HG02973 (cell line): ENCODE measurements around the gene RYR3.

Source experiments
- ATAC-seq: cut with Tn5 transposase; IDR thresholded peaks from one replicate; pipeline ENCODE4 v1.9.1; 2021; ENCODE audit warnings: moderate library complexity; ENCODE audit not compliant: unreplicated experiment

Gene RYR3

DNA sequence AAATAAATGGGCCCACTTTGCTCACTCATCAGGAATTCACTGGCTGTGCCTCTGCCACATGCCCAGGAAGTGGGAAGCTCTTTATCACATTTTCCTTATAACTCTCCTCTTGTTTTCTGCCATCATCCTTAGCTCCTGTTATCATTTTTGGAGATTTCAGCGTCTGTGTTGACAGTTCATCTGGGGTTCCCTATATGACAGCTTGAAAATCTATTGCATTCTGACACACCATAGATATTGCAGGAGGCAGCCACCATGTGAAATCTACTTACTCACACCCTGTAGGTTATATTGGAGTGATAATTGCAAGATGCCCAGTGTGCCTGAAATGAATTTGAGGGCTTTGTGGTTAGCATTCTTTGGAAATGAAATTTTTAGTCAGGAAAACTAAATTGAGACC is 132.9 kb downstream of the RYR3 start:
- ATAC-seq, result no peak

GRCh38 chr15:33445984-33446383 is 135.2 kb downstream of the RYR3 start:
- ATAC-seq, result no peak

GRCh38 chr15:33448151-33448550 is 137.4 kb downstream of the RYR3 start:
- no peak for ATAC-seq

DNA sequence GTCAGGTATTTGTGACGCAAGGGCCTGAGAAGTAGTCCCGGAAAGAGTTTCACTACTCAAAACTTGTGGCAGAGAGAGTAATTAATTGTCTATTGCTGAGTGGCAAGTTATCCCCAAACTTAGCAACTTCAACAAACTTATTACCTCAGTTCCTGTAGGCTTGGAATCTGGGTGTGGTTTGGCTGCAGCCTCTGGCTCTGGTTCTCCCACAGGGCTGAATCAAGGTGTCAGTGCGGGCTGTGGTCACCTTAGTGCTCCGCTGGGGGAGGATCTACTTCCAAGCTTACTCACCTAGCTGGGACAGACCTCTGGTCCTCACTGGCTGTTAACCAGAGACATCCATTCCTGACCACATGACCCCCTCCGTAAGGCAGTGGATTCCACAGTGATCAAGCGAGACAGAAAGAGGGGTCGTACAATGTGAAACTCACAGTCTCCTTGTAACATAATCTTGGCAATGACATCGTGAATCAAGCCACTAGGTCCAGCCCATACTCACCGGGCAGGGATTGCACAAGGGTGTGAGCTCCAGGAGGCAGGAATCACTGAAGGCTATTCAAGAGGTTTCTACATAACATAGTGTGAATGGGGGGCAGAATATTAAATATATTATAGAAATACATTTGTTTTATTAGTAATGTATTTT is 138.3 kb downstream of the RYR3 start:
- no peak for ATAC-seq

DNA sequence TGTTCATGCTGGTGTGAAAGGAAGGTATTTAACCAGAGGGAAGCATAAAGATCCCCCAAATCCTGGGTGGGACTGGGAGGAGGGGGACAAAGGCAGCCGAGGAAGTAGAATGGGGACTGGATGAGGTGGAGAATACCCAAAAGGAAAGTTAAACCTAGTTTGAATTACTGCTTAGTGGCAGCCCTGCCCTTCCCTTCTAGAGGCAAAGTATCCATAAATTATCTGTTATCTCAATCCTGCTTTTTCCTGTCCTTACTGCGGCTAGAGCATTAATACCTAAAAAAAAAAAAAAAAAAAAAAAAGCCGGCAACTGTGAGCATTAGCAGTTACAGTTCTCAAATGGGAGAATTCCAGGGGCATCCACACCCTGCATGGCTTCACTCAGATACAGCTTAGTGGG is 139.0 kb downstream of the RYR3 start:
- ATAC-seq, result no peak

- no peak for ATAC-seq
Observed at GRCh38 chr15:33451385-33451784, 140.6 kb downstream of the RYR3 start.

- no peak for ATAC-seq
Observed at GRCh38 chr15:33453761-33454160, 143.0 kb downstream of the RYR3 start.

DNA sequence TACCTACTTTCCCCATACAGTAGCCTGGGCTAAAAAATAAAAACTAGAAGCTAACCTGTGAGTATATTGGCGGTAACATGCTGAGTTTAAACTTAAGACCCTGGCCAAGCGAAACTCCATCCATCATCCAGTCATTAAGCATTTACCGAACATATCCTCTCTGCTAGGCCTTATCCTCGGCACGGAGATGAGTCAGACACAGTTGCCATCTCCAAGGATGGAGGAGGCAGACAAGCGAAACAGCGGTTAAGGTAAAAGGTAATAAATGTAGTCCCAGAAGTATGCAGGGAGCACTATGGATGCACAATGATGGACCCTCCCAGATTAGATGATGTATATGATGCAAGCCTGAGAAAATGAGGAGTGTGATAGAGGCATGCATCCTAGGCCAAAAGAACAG is 143.6 kb downstream of the RYR3 start:
- no peak for ATAC-seq

DNA sequence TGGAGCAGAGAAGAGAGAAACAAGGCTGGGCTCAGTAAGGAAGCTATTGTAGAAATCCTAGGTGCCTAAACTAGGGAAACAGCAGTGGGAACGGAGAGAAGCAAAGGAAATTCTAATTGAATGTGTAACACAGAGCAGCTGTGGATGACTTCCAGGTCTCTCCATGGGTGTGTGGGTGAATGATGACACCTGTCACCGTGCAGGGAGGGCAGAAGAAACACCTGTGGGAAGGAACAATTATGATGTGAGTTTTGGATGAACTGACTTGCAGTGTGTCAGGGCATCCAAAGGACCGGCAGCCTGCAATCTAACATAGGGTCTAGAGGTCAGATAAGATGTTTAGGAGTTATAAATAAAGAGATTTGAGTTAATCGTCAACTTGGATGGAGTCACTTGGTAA is 144.2 kb downstream of the RYR3 start:
- ATAC-seq, result no peak

- ATAC-seq, result no peak
Observed at GRCh38 chr15:33458421-33458820, 147.7 kb downstream of the RYR3 start.

GRCh38 chr15:33460166-33460805 is 149.5 kb downstream of the RYR3 start:
- no peak for ATAC-seq

- ATAC-seq, result no peak
Observed at GRCh38 chr15:33461671-33462070, 150.9 kb downstream of the RYR3 start.

- no peak for ATAC-seq
Observed at GRCh38 chr15:33467146-33467815, 156.5 kb downstream of the RYR3 start.

- ATAC-seq, result no peak
Observed at GRCh38 chr15:33467816-33468163, 157.0 kb downstream of the RYR3 start.

- ATAC-seq, result no peak
Observed at GRCh38 chr15:33468740-33469139, 158.0 kb downstream of the RYR3 start.

GRCh38 chr15:33473005-33473404 is 162.2 kb downstream of the RYR3 start:
- ATAC-seq, result no peak

DNA sequence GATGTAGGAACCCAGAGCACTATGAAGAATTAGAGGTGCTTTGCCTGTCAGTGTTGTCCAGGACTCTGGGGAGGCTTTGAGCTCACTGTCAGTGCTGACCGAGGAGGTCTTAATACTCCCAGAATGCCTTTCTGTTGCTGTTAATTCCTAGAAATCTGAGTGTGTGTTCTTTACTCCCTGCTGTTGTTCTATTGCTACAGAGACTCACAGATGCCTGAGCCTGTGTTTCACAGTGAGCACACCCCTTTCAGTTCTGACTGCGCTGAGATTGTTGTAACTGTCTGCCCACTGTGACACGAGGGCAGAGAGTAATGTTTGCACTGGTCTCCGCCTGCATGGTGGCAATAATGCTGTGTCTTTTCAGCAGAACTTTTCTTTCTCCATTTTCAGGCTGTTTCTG is 162.9 kb downstream of the RYR3 start:
- no peak for ATAC-seq

GRCh38 chr15:33476076-33476475 is 165.3 kb downstream of the RYR3 start:
- no peak for ATAC-seq

DNA sequence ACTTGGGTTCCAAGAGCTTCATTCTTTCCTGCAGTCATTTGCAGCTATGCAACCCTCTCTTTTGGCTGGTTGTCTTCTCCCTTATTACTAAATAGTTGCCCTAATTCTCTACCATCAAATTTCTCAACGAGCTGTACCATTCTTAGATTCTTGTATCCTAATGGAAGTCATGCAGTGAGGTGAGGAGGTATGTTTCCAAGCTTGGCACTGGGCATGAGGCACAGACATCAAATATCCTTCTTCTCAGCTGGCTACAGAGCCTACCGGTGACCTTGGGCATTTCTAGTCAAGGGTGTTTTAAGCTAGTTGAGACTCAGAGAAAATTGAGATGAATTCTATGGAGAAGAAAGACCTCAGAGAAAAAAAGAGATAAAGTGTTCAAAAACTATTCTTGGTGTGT is 166.1 kb downstream of the RYR3 start:
- no peak for ATAC-seq

DNA sequence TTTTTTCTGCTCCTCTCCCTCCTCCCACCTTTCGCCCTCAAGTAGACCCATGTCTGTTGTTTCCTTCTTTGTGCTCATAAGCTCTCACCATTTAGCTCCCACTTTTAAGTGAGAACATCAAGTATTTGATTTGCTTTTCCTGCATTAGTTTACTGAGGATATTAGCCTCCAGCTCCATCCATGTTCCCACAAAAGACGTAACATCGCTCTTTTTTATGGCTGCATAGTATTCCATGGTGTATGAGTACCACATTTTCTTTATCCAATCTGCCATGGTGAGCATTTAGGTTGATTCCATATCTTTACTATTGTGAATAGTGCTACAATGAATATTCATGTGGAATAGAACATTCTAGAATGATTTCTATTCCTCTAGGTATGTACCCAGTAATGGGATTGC is 178.6 kb downstream of the RYR3 start:
- ATAC-seq, result no peak

DNA sequence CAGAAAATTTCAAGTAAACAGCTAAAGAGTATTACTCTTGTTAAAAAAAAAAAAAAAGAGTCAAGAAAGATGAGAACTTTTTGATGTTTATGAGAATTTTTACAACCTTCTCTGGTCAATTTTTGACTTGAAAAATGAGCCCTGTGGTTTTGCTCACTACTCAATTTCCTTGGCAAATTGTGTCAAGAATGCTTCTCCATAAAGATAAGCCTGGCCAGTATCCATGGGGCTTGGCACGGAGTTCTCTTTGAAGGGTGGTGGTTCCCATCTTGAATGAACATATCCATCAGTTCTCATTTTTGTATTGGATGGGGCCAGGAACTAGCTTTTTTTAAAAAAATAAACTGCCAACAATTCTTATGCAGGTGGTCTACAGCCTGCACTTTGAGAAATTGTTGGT is 179.9 kb downstream of the RYR3 start:
- ATAC-seq, result no peak

- no peak for ATAC-seq
Observed at GRCh38 chr15:33492434-33493052, 181.8 kb downstream of the RYR3 start.
